CD4-positive, CD25-positive, alpha-beta regulatory T cell (primary cell): ENCODE data around the gene CST1. TPM values are rescaled to one million over a fixed set of nuclear protein-coding genes. Genes with fewer than 3 reads are reported as not detected.
"Not testable (repeated sequence)": the region's sequence is repeated elsewhere in the genome, so short reads cannot be mapped to it uniquely, and the experiment has no call there.

Experiments used
- ATAC-seq, 2 donors: fragments of 150-1000 bp; cut with Tn5 transposase; one replicate each; pipeline ENCODE4 v1.10.0; 2021; ENCODE audit warnings: low read depth in 2 of 2, moderate number of reproducible peaks in 2 of 2, moderate library complexity in 1 of 2
- DNase-seq, 3 donors: peaks; one replicate each; pipeline versions ENCODE4 v3.0.0 to v3.0.0-alpha.2; 2012 to 2022; ENCODE audit warnings: mixed read lengths in 1 of 3
- H3K27ac ChIP-seq: one replicate; pipeline ENCODE4 v1.7.0; 2013; ENCODE audit warnings: mild to moderate bottlenecking, low read length; ENCODE audit not compliant: insufficient read depth, poor library complexity, severe bottlenecking
- H3K27me3 ChIP-seq: one replicate; pipeline ENCODE4 v1.7.0; 2013; ENCODE audit warnings: low read length; ENCODE audit not compliant: control insufficient read depth, insufficient read depth
- H3K36me3 ChIP-seq: one replicate; pipeline ENCODE4 v1.7.0; 2013; ENCODE audit warnings: mild to moderate bottlenecking, low read length, moderate library complexity; ENCODE audit not compliant: control insufficient read depth, insufficient read depth
- H3K4me1 ChIP-seq: 2 replicates; pipeline ENCODE4 v1.7.0; 2013; ENCODE audit warnings: mild to moderate bottlenecking, low read length; ENCODE audit not compliant: insufficient read depth, control insufficient read depth, poor library complexity, severe bottlenecking
- H3K4me3 ChIP-seq: one replicate; pipeline ENCODE4 v1.7.0; 2013; ENCODE audit warnings: low read depth, mild to moderate bottlenecking, low read length, moderate library complexity
- H3K9me3 ChIP-seq, 2 experiments: 1 replicate in 1 of 2; 2 replicates in 1 of 2; pipeline ENCODE4 v1.7.0; 2013; ENCODE audit warnings: low read length in 2 of 2, mild to moderate bottlenecking in 1 of 2, moderate library complexity in 1 of 2; ENCODE audit not compliant: control insufficient read depth in 2 of 2
- H3K27ac Mint-ChIP-seq, 3 donors: one replicate each; pipeline ENCODE4 v1.8.0; 2020 to 2022; ENCODE audit warnings: mild to moderate bottlenecking in 3 of 3, mixed read lengths in 3 of 3, moderate library complexity in 2 of 3
- H3K27me3 Mint-ChIP-seq: one replicate; pipeline ENCODE4 v1.8.0; 2022; ENCODE audit warnings: mild to moderate bottlenecking, mixed read lengths
- H3K36me3 Mint-ChIP-seq: one replicate; pipeline ENCODE4 v1.8.0; 2020; ENCODE audit warnings: mixed read lengths
- H3K4me1 Mint-ChIP-seq, 4 donors: one replicate each; pipeline ENCODE4 v1.8.0; 2020 to 2022; ENCODE audit warnings: mixed read lengths in 4 of 4, mild to moderate bottlenecking in 1 of 4
- H3K4me3 Mint-ChIP-seq, 4 donors: one replicate each; pipeline ENCODE4 v1.8.0; 2020 to 2022; ENCODE audit warnings: mild to moderate bottlenecking in 4 of 4, mixed read lengths in 4 of 4, moderate library complexity in 3 of 4
- H3K9me3 Mint-ChIP-seq, 7 donors: one replicate each; pipeline ENCODE4 v1.8.0; 2020 to 2022; ENCODE audit warnings: mixed read lengths in 7 of 7, mild to moderate bottlenecking in 3 of 7, moderate library complexity in 2 of 7
- polyA plus RNA-seq, 4 donors: library from polyadenylated mRNA; unstranded; fragments of 300-500 nt; fragmentation: Illumina TruSeq; gene quantifications; one replicate each; pipeline ENCODE4 v1.2.3, GENCODE V29; 2021
- total RNA-seq: library from RNA; stranded (reverse); gene quantifications from one replicate; pipeline ENCODE4 v1.2.3, GENCODE V29; 2022

Gene CST1
- total and polyA plus RNA-seq, 5 donors from 2014 or later, result not detected

GRCh38 chr20:23766531-23766930 is 15.8 kb upstream of the CST1 start:
- no peaks in the 10 kb centered on the region for H3K36me3 Mint-ChIP-seq
- peaks cover 0 to 4% (median 0%) of the 10 kb centered on the region in 7 donors for H3K9me3 Mint-ChIP-seq
- no peak overlapping the region for H3K27ac ChIP-seq
- no peaks in the 10 kb centered on the region for H3K36me3 ChIP-seq
- H3K9me3 ChIP-seq, result no peaks in the 10 kb centered on the region
- no peak overlapping the region for H3K4me3 Mint-ChIP-seq
- no peaks in the 10 kb centered on the region for H3K27me3 ChIP-seq
- ATAC-seq (no peak), DNase-seq (no peak)
- no peak overlapping the region for H3K4me3 ChIP-seq
- no peak overlapping the region for H3K27ac Mint-ChIP-seq
- H3K4me1 ChIP-seq, result no peaks in the 10 kb centered on the region
- no peaks in the 10 kb centered on the region for H3K4me1 Mint-ChIP-seq
- H3K27me3 Mint-ChIP-seq, result peaks cover 5% of the 10 kb centered on the region

DNA sequence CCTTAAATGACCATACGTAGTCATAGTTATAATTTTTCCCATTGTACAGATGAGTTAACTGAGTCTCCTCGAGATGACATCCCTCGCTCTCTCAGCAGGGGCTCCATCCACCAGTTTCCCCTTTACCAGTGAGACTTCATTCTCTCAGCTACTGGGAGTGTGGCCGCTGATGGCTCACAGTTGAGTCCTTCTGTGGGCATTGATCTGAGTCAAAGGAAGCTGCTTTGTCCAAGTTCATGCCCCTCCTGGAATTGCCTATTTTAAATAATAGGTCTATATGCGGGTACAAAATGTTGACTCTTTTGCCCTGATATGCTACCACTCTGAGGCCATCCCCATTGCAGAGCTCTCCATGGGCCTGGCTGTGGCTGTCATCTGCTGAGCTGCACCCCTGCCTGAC is 14.8 kb upstream of the CST1 start:
- Histone ChIP-seq H3K27ac (no peak overlapping the region), H3K27me3 (no peaks in the 10 kb centered on the region), H3K36me3 (no peaks in the 10 kb centered on the region), H3K4me1 (no peaks in the 10 kb centered on the region), H3K9me3 (no peaks in the 10 kb centered on the region), H3K4me3 (no peak overlapping the region)
- Mint-ChIP-seq H3K36me3 (no peaks in the 10 kb centered on the region), H3K4me1 (no peaks in the 10 kb centered on the region), H3K4me3 (no peak overlapping the region), H3K27ac (no peak overlapping the region), H3K27me3 (peaks cover 12% of the 10 kb centered on the region), H3K9me3 (peaks cover 0 to 4% (median 0%) of the 10 kb centered on the region in 7 donors)
- DNase-seq (no peak), ATAC-seq (no peak)

DNA sequence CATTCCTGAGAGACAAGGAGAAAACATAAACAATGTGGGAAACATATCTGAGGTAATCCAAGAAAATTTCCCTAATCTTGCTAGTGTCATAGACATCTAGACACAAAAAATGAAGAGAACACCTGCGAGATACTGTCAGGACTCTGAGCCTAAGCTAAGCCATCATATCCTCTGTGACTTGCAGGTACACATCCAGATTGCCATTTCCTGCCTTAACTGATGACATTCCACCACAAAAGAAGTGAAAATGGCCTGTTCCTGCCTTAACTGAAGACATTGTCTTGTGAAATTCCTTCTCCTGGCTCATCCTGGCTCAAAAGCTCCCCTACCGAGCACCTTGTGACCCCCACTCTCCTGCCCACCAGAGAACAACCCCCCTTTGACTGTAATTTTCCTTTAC is 13.9 kb upstream of the CST1 start:
- not testable (repeated sequence) for H3K4me3 ChIP-seq, H3K9me3 Mint-ChIP-seq, H3K4me3 Mint-ChIP-seq, H3K4me1 ChIP-seq, H3K27ac ChIP-seq, H3K27ac Mint-ChIP-seq, H3K36me3 Mint-ChIP-seq, DNase-seq, H3K4me1 Mint-ChIP-seq, H3K36me3 ChIP-seq, ATAC-seq, H3K9me3 ChIP-seq, H3K27me3 ChIP-seq
- H3K27me3 Mint-ChIP-seq, result peaks cover 12% of the 10 kb centered on the region

DNA sequence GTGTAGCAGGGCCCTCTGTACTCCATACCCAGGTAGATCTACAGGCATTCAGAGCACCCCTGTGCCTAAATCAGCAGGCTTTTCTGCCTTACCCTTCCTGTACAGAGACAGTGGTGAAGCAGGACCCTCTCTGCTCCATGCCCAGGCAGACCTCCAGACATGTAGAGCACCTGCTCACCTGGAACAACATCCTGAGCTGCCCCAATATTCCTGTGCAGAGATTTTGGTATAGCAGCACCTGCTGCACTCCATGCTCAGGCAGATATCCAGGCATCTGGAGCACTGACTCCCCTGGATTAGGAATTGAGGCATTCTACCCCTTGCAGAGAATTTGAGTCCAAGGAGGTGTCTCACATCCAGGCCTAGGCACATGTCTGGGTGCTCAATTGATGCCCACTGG is 12.6 kb upstream of the CST1 start:
- ATAC-seq, result no peak
- H3K4me1 ChIP-seq, result no peaks in the 10 kb centered on the region
- no peak overlapping the region for H3K27ac Mint-ChIP-seq
- no peaks in the 10 kb centered on the region for H3K36me3 Mint-ChIP-seq
- no peak overlapping the region for H3K27ac ChIP-seq
- no peaks in the 10 kb centered on the region for H3K27me3 ChIP-seq
- H3K4me3 Mint-ChIP-seq, result no peak overlapping the region
- no peaks in the 10 kb centered on the region for H3K36me3 ChIP-seq
- no peaks in the 10 kb centered on the region for H3K4me1 Mint-ChIP-seq
- H3K9me3 Mint-ChIP-seq, result peaks cover 0 to 4% (median 0%) of the 10 kb centered on the region in 7 donors
- no peak overlapping the region for H3K4me3 ChIP-seq
- no peaks in the 10 kb centered on the region for H3K9me3 ChIP-seq
- no peak for DNase-seq
- H3K27me3 Mint-ChIP-seq, result peaks cover 14% of the 10 kb centered on the region

DNA sequence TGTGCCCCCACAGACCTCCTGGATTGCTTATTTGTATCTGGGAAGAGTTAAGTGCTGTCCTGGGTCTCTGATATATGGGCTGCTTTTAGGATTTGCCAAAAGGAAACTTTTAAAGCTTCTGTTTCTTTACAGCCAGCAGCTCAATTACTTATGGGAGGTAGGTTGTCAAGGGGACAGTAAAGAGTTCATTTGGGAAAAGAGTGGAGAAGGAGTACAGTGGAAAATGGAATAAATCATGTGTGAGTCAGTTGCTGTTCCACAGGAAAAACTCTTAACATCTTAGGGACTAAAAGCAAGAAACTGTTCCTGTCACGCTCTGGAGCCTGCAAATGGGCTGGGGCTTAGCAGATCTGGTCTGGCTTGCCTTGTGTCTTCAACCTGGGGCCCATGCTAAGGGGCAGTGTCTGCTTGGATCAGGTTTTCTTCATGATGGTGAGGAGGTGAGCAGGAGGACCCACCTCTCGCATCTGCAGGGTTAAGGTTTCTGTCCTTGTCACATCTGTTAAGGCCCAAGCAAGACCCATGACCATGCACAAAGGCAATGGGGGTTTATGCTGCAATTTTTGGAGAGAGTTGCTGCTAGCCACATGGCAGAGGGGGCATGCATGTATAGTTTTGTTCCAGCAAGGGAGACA is 8.7 kb upstream of the CST1 start:
- H3K36me3 Mint-ChIP-seq, result no peaks in the 10 kb centered on the region
- Histone ChIP-seq H3K4me3 (no peak overlapping the region), H3K27me3 (no peaks in the 10 kb centered on the region), H3K27ac (no peak overlapping the region), H3K9me3 (no peaks in the 10 kb centered on the region), H3K36me3 (no peaks in the 10 kb centered on the region), H3K4me1 (no peaks in the 10 kb centered on the region)
- peaks cover 0 to 1% (median 0%) of the 10 kb centered on the region in 7 donors for H3K9me3 Mint-ChIP-seq
- ATAC-seq, result no peak
- H3K27me3 Mint-ChIP-seq, result peaks cover 15% of the 10 kb centered on the region
- H3K4me1 Mint-ChIP-seq, result no peaks in the 10 kb centered on the region
- no peak for DNase-seq
- no peak overlapping the region for H3K4me3 Mint-ChIP-seq
- H3K27ac Mint-ChIP-seq, result no peak overlapping the region

GRCh38 chr20:23756792-23757191 is 6.1 kb upstream of the CST1 start:
- not testable (repeated sequence) for H3K4me3 ChIP-seq, H3K36me3 Mint-ChIP-seq, DNase-seq, H3K27ac Mint-ChIP-seq, H3K4me1 ChIP-seq, ATAC-seq, H3K27ac ChIP-seq, H3K4me3 Mint-ChIP-seq, H3K36me3 ChIP-seq, H3K27me3 ChIP-seq, H3K4me1 Mint-ChIP-seq, H3K9me3 ChIP-seq, H3K9me3 Mint-ChIP-seq
- peaks cover 10% of the 10 kb centered on the region for H3K27me3 Mint-ChIP-seq

DNA sequence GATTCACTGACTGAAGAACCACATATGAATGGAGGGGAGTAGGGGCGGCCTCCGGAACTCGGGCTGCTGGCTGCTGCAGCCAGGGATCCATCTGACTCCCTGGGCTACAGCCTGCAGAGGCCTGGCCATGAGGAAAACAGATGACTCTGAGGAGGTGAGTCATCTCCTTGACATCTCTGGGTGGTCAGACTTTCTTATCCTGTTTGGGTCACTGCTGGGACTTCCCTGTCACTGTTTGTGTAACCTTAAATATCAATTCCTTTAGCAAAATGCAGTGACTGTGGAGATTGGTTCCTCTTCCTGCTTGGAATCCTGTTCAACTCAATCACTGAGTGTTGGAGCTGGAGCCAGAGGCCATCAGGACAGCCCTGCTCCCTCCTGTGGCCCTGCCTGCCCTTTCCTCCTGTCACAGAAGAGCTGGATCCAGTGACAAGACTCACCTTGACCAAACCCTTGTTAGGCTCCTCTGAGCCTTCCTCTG is 4.4 kb upstream of the CST1 start:
- H3K27ac ChIP-seq, H3K36me3 ChIP-seq, H3K27me3 ChIP-seq, H3K4me1 ChIP-seq, H3K27ac Mint-ChIP-seq, H3K4me1 Mint-ChIP-seq, DNase-seq, H3K27me3 Mint-ChIP-seq, H3K9me3 ChIP-seq, ATAC-seq, H3K9me3 Mint-ChIP-seq, H3K4me3 ChIP-seq, H3K36me3 Mint-ChIP-seq, H3K4me3 Mint-ChIP-seq: not testable (repeated sequence)

GRCh38 chr20:23754731-23755130 is 4.0 kb upstream of the CST1 start:
- H3K27me3 Mint-ChIP-seq, result peaks cover 4% of the 10 kb centered on the region

More at GRCh38 chr20:23754731-23755130, 4.0 kb upstream of the CST1 start:
- Mint-ChIP-seq H3K4me1 (no peaks in the 10 kb centered on the region), H3K27ac (no peak overlapping the region), H3K4me3 (no peak overlapping the region), H3K36me3 (no peaks in the 10 kb centered on the region), H3K9me3 (peaks cover 0 to 1% (median 0%) of the 10 kb centered on the region in 7 donors)
- H3K27me3 ChIP-seq, result no peaks in the 10 kb centered on the region
- no peaks in the 10 kb centered on the region for H3K4me1 ChIP-seq
- H3K36me3 ChIP-seq, result no peaks in the 10 kb centered on the region
- H3K9me3 ChIP-seq, result no peaks in the 10 kb centered on the region
- ATAC-seq, result no peak
- no peak for DNase-seq
- no peak overlapping the region for H3K4me3 ChIP-seq
- no peak overlapping the region for H3K27ac ChIP-seq
